KBM-7 (cell line): ENCODE results near the gene HIVEP2.

Experiments
- DNase-seq: peaks from one replicate; pipeline ENCODE4 v3.0.0-alpha.2; 2015
- in situ Hi-C: fragments of 300-500 bp; cut with MboI; formaldehyde crosslinking; loops from 2 replicates; pipeline ENCODE4 v1.14.3; 2020; ENCODE audit warnings: low sequenced_read_pairs, low pct_unique_long_range_greater_than_20kb, mixed read lengths

HIVEP2 gene

DNA sequence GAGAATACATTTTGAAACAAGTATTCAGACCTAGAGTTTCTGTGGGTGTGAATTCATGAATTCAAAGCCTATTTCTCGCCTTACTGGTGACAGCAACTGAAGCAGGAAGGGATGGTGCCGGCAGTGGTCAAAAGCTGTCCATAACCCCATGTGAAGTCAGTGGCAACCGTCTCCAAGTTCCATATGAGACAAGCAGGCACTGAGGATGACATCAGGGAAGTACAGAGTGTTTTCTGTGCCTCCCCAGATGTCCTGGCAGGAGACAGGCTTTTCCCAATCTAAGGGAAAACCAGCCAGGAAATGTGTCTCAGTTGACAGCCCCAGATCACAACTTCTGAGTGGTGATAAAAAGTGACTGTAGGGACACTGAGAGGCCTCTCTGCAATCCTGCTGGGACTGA, 66.6 kb downstream of the HIVEP2 start:
- no peak for DNase-seq
- in situ Hi-C loops: no loop called here

- in situ Hi-C loops: no loop called here
- DNase-seq: no peak
Measured at GRCh38 chr6:142874676-142875075, 70.3 kb downstream of the HIVEP2 start.

DNA sequence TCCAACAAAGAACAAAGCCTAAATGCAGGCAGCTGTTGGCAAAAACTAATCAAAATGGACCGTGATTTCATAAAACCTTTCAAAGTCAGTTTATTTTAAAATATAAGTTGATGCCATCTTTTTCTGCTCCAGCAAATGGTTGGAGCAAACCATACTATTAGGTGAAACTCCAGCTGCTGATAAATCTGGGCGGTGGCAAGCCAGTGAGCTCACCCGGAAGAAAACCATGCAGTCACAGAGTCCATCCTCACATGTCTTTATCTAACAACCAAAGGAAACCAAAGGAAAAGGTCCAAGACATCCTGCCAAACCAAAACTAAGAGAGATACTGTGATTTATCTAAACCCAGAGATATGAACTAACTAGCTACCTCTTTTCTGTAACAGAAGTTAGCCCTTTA, 72.6 kb downstream of the HIVEP2 start:
- in situ Hi-C loops: no loop called here
- DNase-seq: no peak

DNA sequence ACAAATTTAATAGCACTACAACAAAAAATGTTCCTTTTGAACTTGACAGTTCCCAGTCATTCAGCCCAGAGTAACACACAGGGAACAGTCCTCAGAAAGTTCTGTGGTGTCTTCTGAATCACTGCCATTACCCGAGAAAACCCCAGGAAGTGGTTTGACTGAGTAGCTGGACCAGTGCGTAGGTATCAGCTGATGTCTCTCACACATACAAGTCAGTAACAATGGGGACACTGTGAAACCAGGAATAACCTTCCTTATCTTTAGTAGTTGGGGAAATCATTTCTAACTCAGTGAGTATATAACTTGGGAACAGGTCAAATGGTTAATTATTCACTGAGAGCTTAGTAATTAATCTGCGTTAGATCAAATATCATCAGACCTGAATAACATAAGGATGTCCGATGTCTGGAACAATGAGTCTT, 73.1 kb downstream of the HIVEP2 start:
- in situ Hi-C loops: no loop called here
- no peak for DNase-seq

DNA sequence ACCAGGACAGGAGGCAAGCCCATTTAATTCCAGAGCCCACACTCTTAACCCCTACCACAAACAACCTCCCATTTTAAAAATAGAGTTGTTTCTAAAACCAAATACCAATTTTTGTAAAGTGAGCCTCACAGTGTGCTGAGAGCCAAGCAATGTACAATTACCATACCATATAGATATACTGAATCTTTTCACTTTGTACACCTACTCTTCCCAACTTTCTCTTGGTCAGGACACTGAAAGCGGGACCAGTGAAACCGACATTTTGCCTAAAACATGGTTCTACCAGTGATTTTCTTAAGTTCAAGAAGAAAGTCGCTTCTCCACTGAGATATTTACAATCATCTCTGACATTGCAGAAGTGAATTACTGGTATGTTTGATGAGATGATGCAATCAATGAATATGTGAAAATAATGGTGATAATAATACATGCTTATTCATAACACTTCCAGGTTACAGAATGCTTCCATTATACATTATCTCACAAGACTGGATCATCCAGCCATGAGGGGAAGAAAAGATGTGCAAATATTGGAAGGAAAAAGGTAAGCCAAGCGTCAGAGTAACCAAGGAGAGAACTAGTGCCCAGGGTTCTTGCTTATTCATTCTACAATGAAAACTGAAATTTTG, 74.1 kb downstream of the HIVEP2 start:
- DNase-seq: no peak
- in situ Hi-C loops: no loop called here

DNA sequence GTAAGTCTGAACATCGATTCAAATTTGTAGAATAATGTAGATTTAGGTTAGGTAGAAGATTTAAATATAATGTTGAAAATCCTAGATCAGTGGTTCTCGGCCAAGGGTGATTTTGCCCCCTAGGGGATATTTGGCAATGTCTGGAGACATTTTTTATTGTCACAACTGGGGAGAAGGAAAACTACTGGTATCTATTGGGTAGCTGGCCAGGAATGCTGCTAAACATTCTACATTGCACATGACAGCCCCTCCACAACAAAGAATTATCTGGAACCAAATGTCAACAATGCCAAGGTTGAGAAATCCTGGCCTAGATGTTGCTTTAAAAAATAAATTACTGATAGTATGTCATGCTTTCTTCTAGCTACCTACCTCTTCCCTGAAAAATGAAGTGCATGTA, 76.1 kb downstream of the HIVEP2 start:
- in situ Hi-C loops: no loop called here
- DNase-seq: no peak

DNA sequence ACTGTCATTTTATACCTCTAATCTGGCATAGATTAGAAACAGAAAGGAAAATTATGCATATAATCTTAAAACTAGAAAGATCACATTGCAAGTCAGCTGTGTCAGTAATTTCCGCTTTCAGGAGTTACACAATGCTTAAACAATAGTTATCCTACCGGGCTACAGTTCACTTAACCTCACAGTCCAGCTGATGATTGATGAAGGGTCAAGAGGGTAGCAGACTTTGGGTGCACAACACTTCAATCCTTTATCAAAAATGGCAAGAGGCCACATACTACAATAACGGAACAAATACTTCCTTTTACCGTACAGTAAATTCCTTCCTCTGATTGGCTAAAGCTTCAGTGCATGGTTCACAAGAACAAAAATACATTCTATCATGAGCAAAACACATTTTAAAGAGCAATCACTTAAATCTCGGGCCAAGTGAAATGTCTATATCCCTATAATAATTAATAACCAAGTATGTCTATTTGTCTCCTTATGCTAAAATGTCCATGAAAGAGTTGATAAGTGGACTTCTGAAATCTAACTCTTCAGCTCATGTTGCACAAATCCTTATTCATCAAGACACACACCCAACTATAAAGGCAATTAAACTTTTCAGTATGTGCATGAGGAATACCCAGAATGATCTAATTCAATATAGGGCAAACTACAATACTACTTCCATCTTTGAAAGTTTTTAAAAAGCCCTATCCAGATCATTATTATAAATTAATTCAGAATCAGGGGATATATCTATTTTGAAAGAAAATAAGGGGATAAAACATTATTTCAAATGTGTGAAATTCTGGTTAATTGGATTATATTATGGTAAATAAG, 76.8 kb downstream of the HIVEP2 start:
- no peak for DNase-seq
- in situ Hi-C loops: no loop called here

- in situ Hi-C loops: no loop called here
- no peak for DNase-seq
Measured at GRCh38 chr6:142867355-142867801, 77.6 kb downstream of the HIVEP2 start.

DNA sequence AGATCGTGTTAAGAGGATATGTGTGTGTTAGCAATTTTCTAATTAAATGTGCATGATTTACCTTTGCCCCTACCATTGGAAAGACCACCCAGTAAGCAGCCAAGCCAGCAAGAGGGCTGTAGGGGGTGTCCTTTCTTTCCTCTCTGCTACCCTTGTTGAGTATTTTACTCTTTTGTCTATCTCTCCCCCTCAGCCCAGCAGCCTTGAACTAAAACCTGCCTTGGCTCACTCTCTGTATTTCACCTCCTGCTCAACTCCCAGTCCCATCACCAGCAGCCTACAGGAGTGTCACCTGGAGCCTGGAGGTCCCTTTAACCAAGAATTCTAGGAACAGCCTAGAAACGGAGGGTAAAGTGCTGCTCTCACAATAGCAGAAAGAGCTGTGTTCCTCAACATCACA, 81.0 kb downstream of the HIVEP2 start:
- no peak for DNase-seq
- in situ Hi-C loops: no loop called here

GRCh38 chr6:142861711-142862110, 83.3 kb downstream of the HIVEP2 start:
- DNase-seq: no peak
- in situ Hi-C loops: no loop called here

DNA sequence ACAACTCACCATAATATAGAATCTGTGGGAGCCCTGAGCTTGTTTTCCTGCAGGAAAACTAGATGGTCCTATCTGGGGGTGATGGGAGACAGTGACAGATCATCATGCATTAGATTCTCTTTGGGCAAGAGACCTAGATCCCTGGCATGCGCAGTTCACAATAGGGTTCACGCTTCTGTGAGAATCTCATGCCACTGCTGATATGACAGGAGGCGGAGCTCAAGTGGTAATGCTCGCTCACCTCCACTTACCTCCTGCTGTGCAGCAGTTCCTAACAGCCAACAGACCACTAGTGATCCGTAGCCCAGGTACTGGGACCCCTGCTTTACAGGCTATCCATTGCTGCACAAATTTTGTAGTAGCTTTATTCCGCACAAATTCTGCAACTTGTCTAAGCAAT, 84.5 kb downstream of the HIVEP2 start:
- DNase-seq: no peak
- in situ Hi-C loops: no loop called here

DNA sequence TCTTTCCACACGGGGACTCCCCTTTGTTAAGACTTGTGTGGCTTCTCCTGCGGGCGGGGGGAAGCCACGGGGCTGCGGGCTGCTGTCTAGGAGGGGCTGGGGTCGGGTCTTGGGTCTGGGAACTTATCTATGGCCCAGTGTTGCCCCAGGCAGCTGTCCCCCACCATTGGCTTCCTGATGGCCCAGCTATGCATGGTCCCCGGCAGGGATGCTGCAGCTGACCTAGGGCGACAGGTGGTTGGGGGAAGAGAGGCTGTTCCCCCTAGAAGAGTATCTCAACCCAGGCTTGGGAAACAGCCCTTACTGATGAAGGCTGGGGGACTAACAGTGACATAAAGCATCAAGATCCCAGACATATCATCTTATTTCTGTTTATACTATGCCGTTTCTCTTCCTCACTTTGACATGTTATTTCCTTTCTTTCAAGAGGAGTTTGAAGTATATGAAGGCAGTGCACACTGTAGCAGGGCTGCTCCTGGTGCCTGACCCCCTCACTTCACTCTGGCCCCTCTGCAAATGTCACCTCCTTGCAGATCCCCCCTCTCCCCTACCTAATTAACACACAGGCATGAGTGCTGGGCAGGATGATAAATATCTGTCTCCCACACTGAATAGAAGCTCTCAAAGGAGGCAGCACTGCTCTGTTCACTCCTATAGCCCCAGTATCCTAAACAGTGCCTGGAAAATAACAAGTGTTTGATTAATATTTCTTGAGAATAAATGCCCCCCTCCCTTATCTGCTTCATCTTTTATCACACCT, 87.0 kb downstream of the HIVEP2 start:
- DNase-seq: no peak
- in situ Hi-C loops: no loop called here

- in situ Hi-C loops: no loop called here
- DNase-seq: no peak
Measured at GRCh38 chr6:142857233-142857761, 87.7 kb downstream of the HIVEP2 start.

DNA sequence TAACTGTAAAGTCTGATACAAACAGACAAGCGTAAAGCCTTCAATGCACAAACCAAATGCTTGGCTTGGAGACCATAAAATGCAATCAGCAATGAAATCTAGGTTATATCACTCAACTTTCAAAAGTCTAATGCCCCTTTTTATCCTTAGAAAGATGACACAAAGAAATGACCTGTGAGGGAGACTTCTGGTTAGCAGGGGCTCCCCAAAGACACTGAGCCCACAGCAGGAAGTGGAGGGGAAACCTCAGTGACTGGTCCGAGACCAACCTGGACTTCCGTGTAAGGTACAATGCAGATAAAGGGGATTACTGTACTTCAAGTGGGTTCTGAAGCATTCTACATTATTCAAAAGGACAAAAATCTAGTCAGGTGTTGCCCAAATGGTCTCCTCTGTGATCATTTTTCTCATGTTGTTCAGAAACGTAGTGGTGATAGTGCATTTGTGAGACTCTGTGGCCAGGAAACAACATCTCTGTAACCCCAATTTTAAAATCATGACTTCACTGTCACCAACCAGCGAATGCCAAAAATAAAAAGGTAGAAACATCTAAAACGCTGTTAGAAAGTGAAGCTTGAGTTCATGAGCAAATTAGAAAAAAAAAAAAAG, 88.2 kb downstream of the HIVEP2 start:
- in situ Hi-C loops: no loop called here
- DNase-seq: no peak

GRCh38 chr6:142855893-142856623, 88.9 kb downstream of the HIVEP2 start:
- no peak for DNase-seq
- in situ Hi-C loops: no loop called here

- DNase-seq: no peak
- in situ Hi-C loops: no loop called here
Measured at GRCh38 chr6:142854589-142855488, 90.1 kb downstream of the HIVEP2 start.

DNA sequence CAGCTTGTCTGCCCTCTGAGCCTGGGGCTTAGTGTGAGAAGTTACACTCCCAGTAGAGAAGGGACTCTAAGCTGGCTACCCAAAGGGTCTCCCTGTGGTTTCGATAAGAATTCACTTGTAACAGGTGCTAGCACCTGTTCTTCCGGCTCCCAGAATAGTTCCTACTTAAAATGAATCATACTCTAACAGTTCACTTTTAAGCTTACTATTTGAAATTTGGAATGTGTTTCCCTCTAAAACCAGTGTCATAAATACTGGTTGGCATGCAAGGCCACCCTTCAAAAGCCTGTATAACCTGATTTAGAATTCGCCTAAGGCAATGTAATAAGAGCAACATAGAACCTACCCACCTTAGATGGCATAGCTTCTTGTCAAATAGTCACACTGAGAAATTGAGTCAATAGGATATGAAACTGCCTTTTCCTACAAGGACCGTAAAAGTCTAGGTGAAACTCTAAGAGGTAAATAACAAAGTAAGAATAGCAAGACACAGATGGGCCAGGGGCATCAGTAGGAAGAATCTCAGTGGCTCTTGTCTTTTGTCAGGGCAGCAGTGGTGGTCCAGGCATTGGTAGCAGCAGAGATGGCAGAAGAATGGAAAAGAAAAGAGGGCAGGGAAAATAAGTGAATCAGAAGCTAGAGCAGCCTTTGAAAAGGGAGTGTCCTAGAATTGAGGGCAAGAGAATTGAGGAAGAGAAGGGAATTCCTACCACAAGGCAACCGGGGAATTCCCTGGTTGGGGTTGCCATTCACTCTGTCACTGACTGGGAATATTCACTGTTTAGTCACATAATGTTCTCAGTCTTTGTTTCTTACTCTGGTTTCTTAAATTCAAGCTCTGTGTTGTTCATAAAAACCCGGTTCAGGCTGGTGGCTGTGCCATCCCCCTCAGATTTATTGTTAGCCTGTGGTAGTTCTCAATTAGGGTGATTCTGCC, 91.5 kb downstream of the HIVEP2 start:
- in situ Hi-C loops: no loop called here
- no peak for DNase-seq
